Activated CD4-positive, alpha-beta T cell treated with anti-CD3 and anti-CD28 coated beads, Interleukin-2, amount 10 ng/mL, durations not matched to agents 7 days and 5 days (primary cell): ENCODE measurements around the gene EVA1B. TPM values are rescaled to one million over a fixed set of nuclear protein-coding genes. Genes with fewer than 3 reads are reported as not detected.
A peak's percentile ranks its signal among the peaks of the same experiment; 100 is the strongest.

Experiments used
- CTCF ChIA-PET: fragments of 350-600 bp; sonication (Branson Sonifier 250); formaldehyde crosslinking; loops from one replicate; lab custom pipeline; 2021; ENCODE audit warnings: antibody characterized with exemption; lab: Charles Lee
- POLR2A ChIA-PET: fragments of 350-600 bp; sonication (Branson Sonifier 250); formaldehyde crosslinking; loops from one replicate; lab custom pipeline; 2021; ENCODE audit warnings: antibody characterized with exemption; lab: Charles Lee
- DNase-seq: peaks from one replicate; pipeline ENCODE4 v3.0.0-alpha.2; 2020
- H3K27ac Mint-ChIP-seq: one replicate; pipeline ENCODE4 v1.8.0; 2021; ENCODE audit warnings: mild to moderate bottlenecking, moderate library complexity, mixed read lengths
- H3K27me3 Mint-ChIP-seq: one replicate; pipeline ENCODE4 v1.8.0; 2021; ENCODE audit warnings: mixed read lengths
- H3K36me3 Mint-ChIP-seq: one replicate; pipeline ENCODE4 v1.8.0; 2021; ENCODE audit warnings: low read depth, mixed read lengths
- H3K4me1 Mint-ChIP-seq: one replicate; pipeline ENCODE4 v1.8.0; 2021; ENCODE audit warnings: mixed read lengths
- H3K4me3 Mint-ChIP-seq: one replicate; pipeline ENCODE4 v1.8.0; 2021; ENCODE audit warnings: mild to moderate bottlenecking, moderate library complexity, mixed read lengths
- H3K9me3 Mint-ChIP-seq: one replicate; pipeline ENCODE4 v1.8.0; 2021; ENCODE audit warnings: mixed read lengths
- total RNA-seq, 2 experiments: library from RNA; stranded (reverse); gene quantifications; one replicate each; pipeline ENCODE4 v1.2.3, GENCODE V29; 2021

EVA1B gene
- total RNA-seq, 2 experiments from 2014 or later = 7.3 to 9.3 TPM

GRCh38 chr1:36324353-36324703 lies 883 bp upstream of the EVA1B start:
- CTCF ChIA-PET = interaction anchor here (0.6 to 2.4 kb wide), 6 partner anchors 12 to 1310 kb away, joined by 3 to 14 read pairs (median 4); no protein-coding TSS in a partner anchor
- POLR2A ChIA-PET = interaction anchor here (0.8 kb wide), 1 partner anchor 163 kb away, joined by 3 read pairs; no protein-coding TSS in a partner anchor
- Mint-ChIP-seq H3K4me1 (peaks cover 45% of the 10 kb centered on the region), H3K9me3 (no peaks in the 10 kb centered on the region), H3K4me3 (peak overlapping the region; percentile 28), H3K27me3 (peaks cover 16% of the 10 kb centered on the region), H3K27ac (no peak overlapping the region), H3K36me3 (no peaks in the 10 kb centered on the region)
- DNase-seq = no peak

- Mint-ChIP-seq H3K36me3 (no peaks in the 10 kb centered on the region), H3K27me3 (peaks cover 16% of the 10 kb centered on the region), H3K4me3 (peak overlapping the region; percentile 71), H3K27ac (peak overlapping the region; percentile 64), H3K4me1 (peaks cover 42% of the 10 kb centered on the region), H3K9me3 (no peaks in the 10 kb centered on the region)
- peak; percentile 44 for DNase-seq
- POLR2A ChIA-PET = no interaction called here
- CTCF ChIA-PET = interaction anchor here (0.9 to 2.4 kb wide), 5 partner anchors 12 to 45 kb away, joined by 3 to 14 read pairs (median 6); no protein-coding TSS in a partner anchor
These were observed 434 bp downstream of the EVA1B start for GRCh38 chr1:36322786-36323635.

- POLR2A ChIA-PET = no interaction called here
- Mint-ChIP-seq H3K36me3 (no peaks in the 10 kb centered on the region), H3K27ac (peak overlapping the region; percentile 33), H3K27me3 (peaks cover 16% of the 10 kb centered on the region), H3K4me3 (peak overlapping the region; percentile 53), H3K9me3 (no peaks in the 10 kb centered on the region), H3K4me1 (peaks cover 35% of the 10 kb centered on the region)
- CTCF ChIA-PET = interaction anchor here (1.1 to 1.9 kb wide), 6 partner anchors 8 to 187 kb away, joined by 3 to 9 read pairs (median 6); partner anchors contain the start of gene SH3D21
- DNase-seq = no peak
These were observed 1.2 kb downstream of the EVA1B start for GRCh38 chr1:36322041-36322785.

- DNase-seq = no peak
- peak overlapping the region; percentile 53 for H3K4me3 Mint-ChIP-seq
These were observed 2.1 kb downstream of the EVA1B start for GRCh38 chr1:36321119-36321951.

GRCh38 chr1:36320767-36321118 lies 2.7 kb downstream of the EVA1B start:
- Mint-ChIP-seq H3K4me3 (peak overlapping the region; percentile 7), H3K9me3 (no peaks in the 10 kb centered on the region), H3K27me3 (peaks cover 8% of the 10 kb centered on the region), H3K4me1 (peaks cover 24% of the 10 kb centered on the region), H3K27ac (no peak overlapping the region), H3K36me3 (no peaks in the 10 kb centered on the region)
- DNase-seq = no peak
- ChIA-PET POLR2A (no interaction called here), CTCF (interaction anchor here (0.5 to 1.7 kb wide), 4 partner anchors 12 to 186 kb away, joined by 3 to 7 read pairs (median 4); partner anchors contain the start of genes SH3D21 and TRAPPC3)

More at GRCh38 chr1:36321119-36321951, 2.1 kb downstream of the EVA1B start:
- Mint-ChIP-seq H3K9me3 (no peaks in the 10 kb centered on the region), H3K36me3 (no peaks in the 10 kb centered on the region), H3K27ac (peak overlapping the region; percentile 41), H3K27me3 (peaks cover 11% of the 10 kb centered on the region), H3K4me1 (peaks cover 27% of the 10 kb centered on the region)
- ChIA-PET CTCF (interaction anchor here (0.5 to 1.8 kb wide), 5 partner anchors 7 to 186 kb away, joined by 3 to 7 read pairs (median 4); partner anchors contain the start of gene SH3D21), POLR2A (no interaction called here)

GRCh38 chr1:36320291-36320761 lies 3.1 kb downstream of the EVA1B start:
- ChIA-PET CTCF (interaction anchor here (0.5 to 1.6 kb wide), 4 partner anchors 9 to 171 kb away, joined by 3 to 7 read pairs (median 4); partner anchors contain the start of genes SH3D21 and TRAPPC3), POLR2A (no interaction called here)
- no peak overlapping the region for H3K27ac Mint-ChIP-seq

GRCh38 chr1:36309397-36309796 lies 14.0 kb downstream of the EVA1B start:
- Mint-ChIP-seq H3K36me3 (peaks cover 11% of the 10 kb centered on the region), H3K27me3 (no peaks in the 10 kb centered on the region), H3K27ac (no peak overlapping the region), H3K4me3 (no peak overlapping the region), H3K9me3 (no peaks in the 10 kb centered on the region), H3K4me1 (peaks cover 25% of the 10 kb centered on the region)
- ChIA-PET CTCF (interaction anchor here (0.6 to 1.3 kb wide), 5 partner anchors 20 to 1278 kb away, joined by 3 to 5 read pairs (median 4); no protein-coding TSS in a partner anchor), POLR2A (no interaction called here)
- DNase-seq = no peak

More at GRCh38 chr1:36320291-36320761, 3.1 kb downstream of the EVA1B start:
- Mint-ChIP-seq H3K4me1 (peaks cover 24% of the 10 kb centered on the region), H3K9me3 (no peaks in the 10 kb centered on the region), H3K36me3 (no peaks in the 10 kb centered on the region), H3K27me3 (peaks cover 6% of the 10 kb centered on the region), H3K4me3 (peak overlapping the region; percentile 7)
- DNase-seq = no peak

GRCh38 chr1:36307601-36308330 lies 15.7 kb downstream of the EVA1B start:
- H3K4me3 Mint-ChIP-seq = peak overlapping the region; percentile 98
- H3K27ac Mint-ChIP-seq = peak overlapping the region; percentile 86
- peaks cover 31% of the 10 kb centered on the region for H3K4me1 Mint-ChIP-seq

GRCh38 chr1:36306902-36307456 lies 16.5 kb downstream of the EVA1B start:
- DNase-seq = peak; percentile 93
- H3K27me3 Mint-ChIP-seq = no peaks in the 10 kb centered on the region
- H3K4me1 Mint-ChIP-seq = peaks cover 31% of the 10 kb centered on the region
- peak overlapping the region; percentile 98 for H3K4me3 Mint-ChIP-seq
- CTCF ChIA-PET = interaction anchor here (0.6 to 2.4 kb wide), 9 partner anchors 8 to 1569 kb away, joined by 3 to 8 read pairs (median 3); no protein-coding TSS in a partner anchor
- H3K36me3 Mint-ChIP-seq = peaks cover 27% of the 10 kb centered on the region
- peak overlapping the region; percentile 86 for H3K27ac Mint-ChIP-seq
- H3K9me3 Mint-ChIP-seq = no peaks in the 10 kb centered on the region
- POLR2A ChIA-PET = interaction anchor here (0.8 kb wide), 1 partner anchor 158 kb away, joined by 3 read pairs; the partner anchor contains the start of gene TRAPPC3

More at GRCh38 chr1:36307601-36308330, 15.7 kb downstream of the EVA1B start:
- DNase-seq = no peak
- CTCF ChIA-PET = interaction anchor here (0.9 to 2.4 kb wide), 5 partner anchors 7 to 376 kb away, joined by 3 to 7 read pairs (median 3); no protein-coding TSS in a partner anchor
- POLR2A ChIA-PET = no interaction called here
- peaks cover 22% of the 10 kb centered on the region for H3K36me3 Mint-ChIP-seq
- H3K27me3 Mint-ChIP-seq = no peaks in the 10 kb centered on the region
- no peaks in the 10 kb centered on the region for H3K9me3 Mint-ChIP-seq

- H3K36me3 Mint-ChIP-seq = peaks cover 29% of the 10 kb centered on the region
- no peaks in the 10 kb centered on the region for H3K27me3 Mint-ChIP-seq
- peak within 1 kb of the TSS; percentile 98 for H3K4me3 Mint-ChIP-seq
These were observed 17.1 kb downstream of the EVA1B start, which contains the start of gene SH3D21 for GRCh38 chr1:36306210-36306901. Gene SH3D21 (plus strand): TSS chr1:36306368. CDS start chr1:36306421, 53 bp downstream.

More at GRCh38 chr1:36306210-36306901, 17.1 kb downstream of the EVA1B start, which contains the start of gene SH3D21:
- peak within 1 kb of the TSS; percentile 86 for H3K27ac Mint-ChIP-seq
- no peaks in the 10 kb centered on the region for H3K9me3 Mint-ChIP-seq
- peaks cover 31% of the 10 kb centered on the region for H3K4me1 Mint-ChIP-seq
- CTCF ChIA-PET = interaction anchor here (0.6 to 2.4 kb wide), 12 partner anchors 9 to 1569 kb away, joined by 3 to 8 read pairs (median 3); no protein-coding TSS in a partner anchor
- DNase-seq = peak; percentile 59
- POLR2A ChIA-PET = interaction anchor here (0.6 to 0.8 kb wide), 2 partner anchors 10 to 157 kb away, joined by 3 to 4 read pairs; partner anchors contain the start of gene TRAPPC3
